IPS-18c (cell line): ENCODE results near the gene AP1S3.

ENCODE experiments used
- H3K4me3 ChIP-seq: 2 replicates; pipeline ENCODE4 v1.7.0; 2013; ENCODE audit warnings: low read depth, mild to moderate bottlenecking, low read length, moderate library complexity; ENCODE audit not compliant: insufficient read depth
- H3K9me3 ChIP-seq: one replicate; pipeline ENCODE4 v1.6.1; 2013; ENCODE audit warnings: mild to moderate bottlenecking, low read length, moderate library complexity; ENCODE audit not compliant: control insufficient read depth, insufficient read depth

Gene AP1S3

GRCh38 chr2:223723954-223724411 lies 113.4 kb downstream of the AP1S3 start:
- Histone ChIP-seq H3K9me3 (no peaks in the 10 kb centered on the region), H3K4me3 (peak overlapping the region; percentile 26; the same call in 1 of the 2 replicates)

GRCh38 chr2:223722226-223722625 lies 115.2 kb downstream of the AP1S3 start:
- no peaks in the 10 kb centered on the region for H3K9me3 ChIP-seq
- H3K4me3 ChIP-seq = no peak overlapping the region

GRCh38 chr2:223721746-223722145 lies 115.6 kb downstream of the AP1S3 start:
- Histone ChIP-seq H3K9me3 (no peaks in the 10 kb centered on the region), H3K4me3 (no peak overlapping the region)

- Histone ChIP-seq H3K9me3 (no peaks in the 10 kb centered on the region), H3K4me3 (no peak overlapping the region)
Measured at GRCh38 chr2:223720367-223720766, 117.0 kb downstream of the AP1S3 start.

GRCh38 chr2:223712642-223713041 lies 124.7 kb downstream of the AP1S3 start:
- Histone ChIP-seq H3K9me3 (no peaks in the 10 kb centered on the region), H3K4me3 (no peak overlapping the region)

- no peak overlapping the region for H3K4me3 ChIP-seq
- no peaks in the 10 kb centered on the region for H3K9me3 ChIP-seq
Measured at GRCh38 chr2:223711596-223712326, 125.6 kb downstream of the AP1S3 start.
